GM06990 (cell line): ENCODE measurements around the gene COL19A1.
A peak's percentile ranks its signal among the peaks of the same experiment; 100 is the strongest.

Experiments used
- DNase-seq: peaks from one replicate; pipeline ENCODE4 v3.0.0-alpha.2; 2011; ENCODE audit not compliant: insufficient read length; ENCODE audit errors: extremely low read depth
- H3K27me3 ChIP-seq: replicated peaks from 2 replicates; pipeline ENCODE4 v1.6.0; 2011; ENCODE audit warnings: low read length; ENCODE audit not compliant: control insufficient read depth, insufficient read depth
- H3K36me3 ChIP-seq: 2 replicates; pipeline ENCODE4 v1.5.1; 2011; ENCODE audit warnings: low read length; ENCODE audit not compliant: control insufficient read depth, insufficient read depth
- H3K4me3 ChIP-seq: replicated peaks from 2 replicates; pipeline ENCODE4 v1.5.1; 2011; ENCODE audit warnings: low read depth, mild to moderate bottlenecking, control low read depth, low read length
- TF ChIP-seq, protein P1 (sequence below): IDR thresholded peaks from 2 replicates; pipeline ENCODE4 v1.5.1; 2011; ENCODE audit warnings: low read length, control low read depth, mild to moderate bottlenecking, inconsistent platforms; ENCODE audit not compliant: insufficient read depth, poor library complexity, severe bottlenecking

COL19A1 gene

DNA sequence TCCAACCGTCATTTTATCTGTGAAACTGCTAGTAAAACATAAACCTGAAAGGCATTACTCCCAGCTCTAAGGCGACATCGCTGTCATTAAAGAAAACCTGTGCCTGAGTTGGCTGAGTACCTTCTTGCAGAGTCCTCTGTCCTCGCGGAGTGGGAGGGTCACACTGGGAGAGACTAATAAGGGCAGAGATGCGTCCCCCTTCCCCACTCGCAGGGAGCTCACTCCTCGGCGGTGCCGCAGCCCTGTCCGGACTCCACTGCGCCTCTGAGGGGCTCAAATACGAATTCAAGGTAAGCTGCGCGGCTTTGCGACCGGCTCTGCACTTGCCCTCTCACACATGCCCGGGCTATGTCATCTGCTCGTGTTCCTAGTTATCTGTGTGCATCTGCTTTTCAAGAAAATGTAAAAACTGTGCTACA is at the start of gene COL19A1:
TSS of gene COL19A1 (plus strand) at position 206 of the 419 bp plus-strand sequence. CDS start 13,012 bp downstream, outside the sequence.
- DNase-seq, result peak; percentile 79
- Histone ChIP-seq H3K27me3 (no peaks in the 10 kb centered on the region), H3K36me3 (no peaks in the 10 kb centered on the region), H3K4me3 (peak within 1 kb of the TSS; percentile 67)
- TF ChIP-seq, protein P1, sequence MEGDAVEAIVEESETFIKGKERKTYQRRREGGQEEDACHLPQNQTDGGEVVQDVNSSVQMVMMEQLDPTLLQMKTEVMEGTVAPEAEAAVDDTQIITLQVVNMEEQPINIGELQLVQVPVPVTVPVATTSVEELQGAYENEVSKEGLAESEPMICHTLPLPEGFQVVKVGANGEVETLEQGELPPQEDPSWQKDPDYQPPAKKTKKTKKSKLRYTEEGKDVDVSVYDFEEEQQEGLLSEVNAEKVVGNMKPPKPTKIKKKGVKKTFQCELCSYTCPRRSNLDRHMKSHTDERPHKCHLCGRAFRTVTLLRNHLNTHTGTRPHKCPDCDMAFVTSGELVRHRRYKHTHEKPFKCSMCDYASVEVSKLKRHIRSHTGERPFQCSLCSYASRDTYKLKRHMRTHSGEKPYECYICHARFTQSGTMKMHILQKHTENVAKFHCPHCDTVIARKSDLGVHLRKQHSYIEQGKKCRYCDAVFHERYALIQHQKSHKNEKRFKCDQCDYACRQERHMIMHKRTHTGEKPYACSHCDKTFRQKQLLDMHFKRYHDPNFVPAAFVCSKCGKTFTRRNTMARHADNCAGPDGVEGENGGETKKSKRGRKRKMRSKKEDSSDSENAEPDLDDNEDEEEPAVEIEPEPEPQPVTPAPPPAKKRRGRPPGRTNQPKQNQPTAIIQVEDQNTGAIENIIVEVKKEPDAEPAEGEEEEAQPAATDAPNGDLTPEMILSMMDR, result peak; percentile 22

DNA sequence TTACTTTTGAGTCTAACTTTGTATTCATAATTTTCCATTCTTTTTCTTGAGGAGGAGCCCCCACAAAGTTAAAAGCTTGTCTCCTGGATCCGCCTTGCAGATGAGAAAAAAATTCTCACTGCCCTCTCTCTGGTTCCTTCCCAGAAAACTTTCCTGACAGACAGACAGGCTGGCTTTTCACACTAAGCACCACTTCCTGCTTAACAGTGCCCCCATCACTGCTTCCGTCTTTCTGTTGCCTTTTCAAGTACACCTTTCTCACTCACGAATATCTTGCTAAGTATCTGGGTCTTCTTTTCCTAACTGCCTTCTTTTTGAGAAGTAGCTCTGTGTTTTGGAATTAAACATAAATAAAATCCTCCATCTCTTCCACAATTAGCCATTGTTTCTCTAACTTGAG is 49.8 kb upstream of the COL19A1 start:
- no peaks in the 10 kb centered on the region for H3K36me3 ChIP-seq
- TF ChIP-seq, protein P1, result no peak
- no peaks in the 10 kb centered on the region for H3K27me3 ChIP-seq
- DNase-seq, result no peak
- no peak overlapping the region for H3K4me3 ChIP-seq

DNA sequence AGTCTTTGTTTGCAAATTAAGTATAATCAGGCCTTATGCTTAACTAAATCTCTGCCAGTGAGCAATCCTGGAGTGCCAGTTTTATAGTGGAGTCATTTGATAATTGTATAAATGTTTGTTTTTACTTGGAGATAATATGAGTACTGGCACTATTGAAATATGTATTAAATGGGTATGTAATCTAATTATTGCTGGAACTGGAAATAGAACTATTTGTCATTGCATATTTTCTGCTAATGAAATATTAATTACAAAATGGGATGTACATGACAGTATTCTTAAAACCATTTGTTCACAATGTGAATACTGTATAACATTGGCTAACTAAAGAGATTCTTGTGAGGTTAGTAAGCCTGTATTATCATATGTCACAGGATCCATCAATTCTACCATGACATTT is 49.0 kb upstream of the COL19A1 start:
- Histone ChIP-seq H3K4me3 (no peak overlapping the region), H3K27me3 (no peaks in the 10 kb centered on the region), H3K36me3 (no peaks in the 10 kb centered on the region)
- TF ChIP-seq, protein P1, result no peak
- no peak for DNase-seq

DNA sequence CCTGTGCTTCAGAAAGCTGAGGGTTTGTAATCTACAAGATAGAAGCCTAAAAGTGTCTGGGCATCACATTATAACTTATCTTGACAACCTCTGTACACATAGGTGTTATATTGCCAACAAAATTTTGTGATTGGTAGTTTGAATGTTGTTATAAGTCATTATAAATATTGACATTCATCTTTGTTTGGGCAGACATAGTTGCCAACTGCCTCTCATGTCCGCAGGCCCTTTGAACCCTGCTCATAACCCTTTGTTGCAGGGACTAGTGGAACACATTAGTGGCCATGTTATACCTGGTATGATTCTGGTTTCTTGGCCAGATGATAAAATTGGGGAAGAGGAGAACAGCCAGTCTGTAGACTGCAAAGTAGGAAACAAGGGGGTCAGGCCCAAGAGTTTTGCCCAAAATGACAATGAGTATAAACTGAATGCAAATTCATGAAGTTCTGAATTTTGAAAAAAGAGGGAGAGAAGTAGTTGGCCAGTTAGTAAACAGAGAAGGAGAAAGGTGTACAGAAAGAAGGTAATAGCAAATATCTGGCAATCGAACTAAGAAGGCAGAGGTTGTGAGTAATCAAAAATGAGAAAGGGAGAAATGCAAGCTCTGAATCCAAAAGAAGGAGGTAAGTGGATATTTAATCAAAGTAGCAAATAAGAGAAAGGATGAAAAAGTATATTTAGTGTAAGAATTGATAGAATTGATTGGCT is 48.0 kb upstream of the COL19A1 start:
- H3K27me3 ChIP-seq, result no peaks in the 10 kb centered on the region
- no peaks in the 10 kb centered on the region for H3K36me3 ChIP-seq
- no peak overlapping the region for H3K4me3 ChIP-seq
- no peak for DNase-seq
- TF ChIP-seq, protein P1, result no peak

DNA sequence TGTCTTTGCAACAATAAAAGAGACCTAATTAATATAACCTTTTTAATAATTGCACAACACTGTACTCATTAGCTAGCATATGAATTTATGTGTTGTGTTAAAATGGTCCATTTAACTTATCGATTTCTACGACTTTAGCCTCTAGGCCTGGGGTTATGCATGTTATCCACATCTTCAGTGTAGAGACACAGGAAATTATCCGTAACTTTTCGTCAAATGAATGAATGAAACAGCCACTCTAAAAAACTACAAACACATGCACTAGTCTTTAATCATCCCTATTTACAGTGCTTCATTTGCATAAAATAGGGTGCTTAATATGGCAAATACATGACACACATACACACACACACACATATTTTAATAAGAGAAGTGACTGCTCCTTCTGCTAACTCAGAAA is 47.2 kb upstream of the COL19A1 start:
- Histone ChIP-seq H3K36me3 (no peaks in the 10 kb centered on the region), H3K27me3 (no peaks in the 10 kb centered on the region), H3K4me3 (no peak overlapping the region)
- no peak for DNase-seq
- TF ChIP-seq, protein P1, result no peak
